ENCODE measurements around the gene HTR1B.

GRCh38 chr6:77430504-77430903 lies 32.8 kb downstream of the HTR1B start:
- no peak for TF ChIP-seq CTCF (IDR thresholded peaks at IDR 0.05)
- no peak for TF ChIP-seq POLR2A (IDR thresholded peaks at IDR 0.05)

All from adrenal gland (tissue), 5 donors.